GM20431 (cell line): ENCODE data around the gene ZCCHC24.

Experiments
- in situ Hi-C: fragments of 300-500 bp; cut with MseI, MboI; formaldehyde crosslinking; loops from one replicate; pipeline ENCODE4 v1.15.0; 2020; ENCODE audit warnings: low sequenced_read_pairs; ENCODE audit not compliant: unreplicated experiment

Gene ZCCHC24

DNA sequence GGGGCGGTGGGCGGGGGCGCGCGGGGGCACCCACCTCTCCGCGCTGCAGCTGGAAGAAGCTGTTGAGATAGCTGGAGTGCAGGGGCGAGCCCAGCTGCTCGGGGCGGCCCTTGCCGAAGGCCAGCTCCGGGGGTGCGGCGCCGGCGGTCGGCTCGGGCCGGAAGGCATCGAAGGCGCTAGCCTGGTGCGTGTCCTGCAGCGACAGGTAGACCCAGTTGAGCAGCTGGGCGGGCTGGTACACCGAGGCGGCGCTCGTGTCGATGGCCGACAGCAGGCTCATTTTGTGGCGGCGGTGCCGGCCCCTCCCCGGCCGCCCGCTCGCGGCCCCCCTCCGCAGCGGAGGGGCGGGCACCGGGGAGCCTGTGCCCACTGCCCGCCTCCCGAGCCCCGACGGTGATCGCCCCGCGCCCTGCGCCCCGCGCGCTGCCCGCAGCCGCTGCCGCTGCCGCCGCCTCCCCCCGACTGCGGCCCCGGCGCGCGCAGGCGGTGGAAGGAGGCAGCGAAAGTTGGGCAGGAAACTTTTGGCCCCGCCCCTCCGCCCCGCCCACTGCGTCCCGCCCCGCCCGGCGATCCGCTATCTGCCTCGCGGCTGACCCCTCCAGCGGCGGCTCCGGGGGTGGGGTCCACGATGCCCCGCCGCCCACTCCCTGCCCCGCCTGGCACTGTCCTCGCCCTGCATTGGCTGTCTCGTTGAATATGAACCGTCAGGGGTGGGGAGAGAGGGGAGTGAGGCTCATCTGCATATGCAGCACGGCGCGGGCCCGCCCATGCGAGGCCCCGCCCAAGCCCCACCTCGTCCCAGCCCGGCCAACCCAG is at the start of gene ZCCHC24:
ZCCHC24 (minus strand) TSS at position 464 of the 816 bp plus-strand sequence; CDS start at position 280, 184 bp downstream.
- in situ Hi-C loops = no loop called here

DNA sequence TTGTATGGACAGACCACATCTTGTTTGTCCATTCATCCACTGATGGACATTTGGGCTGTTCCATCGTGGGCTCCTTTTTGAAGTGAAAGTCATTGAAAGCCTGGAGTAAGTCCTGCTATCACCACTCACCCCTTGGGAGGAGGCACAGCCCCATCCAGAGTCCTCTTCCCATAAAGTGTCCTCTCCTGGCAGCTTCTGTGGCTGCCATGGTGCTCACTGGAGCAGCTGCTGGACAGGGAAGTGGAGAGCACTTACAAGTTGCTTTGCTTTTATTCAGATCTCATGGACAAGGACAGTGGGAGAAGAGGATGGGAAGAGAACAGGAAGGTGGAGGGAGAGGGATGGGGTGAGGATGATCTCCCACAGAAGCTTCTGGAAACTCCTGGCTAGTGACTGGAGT is 48.4 kb upstream of the ZCCHC24 start:
- in situ Hi-C loops = no loop called here

DNA sequence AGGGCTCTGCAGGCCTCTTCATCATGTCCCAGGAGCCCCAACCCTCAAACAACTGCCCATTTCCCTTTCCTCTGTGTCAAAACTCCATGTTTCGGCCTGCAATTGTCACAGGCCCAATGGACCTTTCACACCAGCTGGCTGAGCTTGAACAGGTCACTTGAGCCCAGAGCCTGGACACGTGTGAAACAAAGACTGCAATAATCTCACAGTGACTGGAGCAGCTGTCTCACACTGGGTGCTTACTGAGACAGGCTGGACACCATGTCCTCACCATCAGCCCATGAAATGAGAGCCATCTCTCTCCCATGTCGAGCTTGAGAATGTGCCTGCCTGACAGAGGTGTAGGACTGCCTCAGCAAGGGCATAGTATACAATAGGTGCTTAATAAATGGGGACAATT is 47.4 kb upstream of the ZCCHC24 start:
- in situ Hi-C loops = no loop called here

DNA sequence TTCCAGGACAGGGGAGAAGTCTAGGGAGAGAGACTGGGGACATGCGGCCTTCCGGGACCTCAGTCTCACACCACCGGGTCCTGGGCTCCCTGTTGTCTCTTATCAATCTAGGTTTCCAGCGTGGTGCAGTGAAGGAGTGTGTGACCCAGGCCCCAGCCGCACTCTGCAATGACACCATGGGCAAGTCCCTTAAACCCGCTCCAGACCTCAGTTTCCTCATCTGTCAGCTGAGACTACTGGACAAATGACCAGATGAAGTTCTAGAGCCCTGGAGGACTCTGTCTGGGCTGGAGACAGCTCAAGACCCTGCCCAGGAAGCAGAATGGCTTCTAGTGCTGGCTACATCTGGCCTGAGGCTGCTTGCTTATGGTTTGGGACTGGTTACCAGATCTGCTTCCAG is 46.8 kb upstream of the ZCCHC24 start:
- in situ Hi-C loops = no loop called here

DNA sequence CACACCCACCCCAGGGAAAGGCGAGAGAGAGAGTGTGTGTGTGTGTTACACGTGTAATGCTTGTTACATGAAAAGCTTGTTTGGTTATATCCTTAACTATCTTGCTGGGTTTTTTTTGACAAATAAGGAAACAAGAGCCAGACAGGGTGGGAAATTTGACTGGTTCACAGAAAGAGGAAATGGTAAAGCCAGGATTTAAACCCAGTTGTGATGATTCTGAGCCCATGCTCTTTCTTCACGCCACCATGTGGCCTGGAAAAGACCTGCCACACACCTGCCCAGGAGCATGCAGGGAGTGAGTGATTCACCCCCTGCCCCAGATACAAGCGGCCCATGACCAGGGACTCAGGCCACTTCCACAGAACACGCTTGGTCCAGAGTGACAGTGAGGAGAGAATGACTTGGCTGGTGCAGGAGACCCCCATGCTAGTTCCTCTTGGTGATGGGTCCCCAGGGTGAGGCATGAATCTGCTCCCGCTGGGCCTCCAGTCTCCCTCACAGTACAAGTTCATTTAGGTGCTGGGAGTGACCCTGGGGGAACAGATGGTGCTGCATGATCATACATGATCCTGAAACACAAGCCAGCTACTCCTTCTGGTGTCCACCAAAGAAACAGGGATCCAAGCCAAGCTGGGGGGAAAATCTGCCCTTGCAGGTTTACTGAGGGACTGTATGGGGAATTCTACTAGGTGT is 45.9 kb upstream of the ZCCHC24 start:
- in situ Hi-C loops = no loop called here

DNA sequence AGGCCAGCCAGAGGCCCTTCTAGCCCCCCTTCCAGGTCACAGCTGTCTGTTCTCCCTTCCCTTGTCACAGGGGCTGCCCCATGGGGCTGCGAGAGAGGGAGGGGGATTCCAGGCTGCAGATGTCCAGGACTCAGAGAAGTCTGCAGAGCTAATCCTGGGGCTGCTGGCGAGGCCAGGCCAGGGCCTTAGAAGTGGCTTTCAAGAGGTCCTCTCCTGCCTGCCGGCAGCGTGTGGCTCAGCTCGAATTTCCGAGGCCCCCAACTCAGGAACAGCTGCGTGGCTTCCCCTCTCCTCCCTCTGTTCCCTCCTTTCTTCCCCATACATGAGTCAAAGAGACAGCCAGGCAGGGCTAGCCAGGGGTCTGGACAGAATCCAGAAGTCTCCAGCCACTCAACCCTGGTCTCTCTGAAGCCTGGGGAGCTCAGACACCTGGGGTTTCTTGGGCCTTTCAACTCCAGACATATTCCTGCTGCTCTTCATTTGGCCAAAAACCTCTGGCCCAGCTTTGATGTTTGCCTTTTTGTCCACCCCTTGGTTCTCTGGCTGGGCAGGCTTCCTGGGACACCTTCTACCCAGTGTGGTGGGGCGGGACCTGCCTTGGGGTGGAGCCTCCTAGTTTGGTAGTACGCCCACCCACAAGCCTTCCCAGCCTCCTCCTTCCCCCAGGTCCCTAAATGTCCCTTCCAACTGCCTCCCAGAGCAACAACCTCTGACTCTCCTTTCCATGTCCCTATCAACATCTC is 45.1 kb upstream of the ZCCHC24 start:
- in situ Hi-C loops = no loop called here

DNA sequence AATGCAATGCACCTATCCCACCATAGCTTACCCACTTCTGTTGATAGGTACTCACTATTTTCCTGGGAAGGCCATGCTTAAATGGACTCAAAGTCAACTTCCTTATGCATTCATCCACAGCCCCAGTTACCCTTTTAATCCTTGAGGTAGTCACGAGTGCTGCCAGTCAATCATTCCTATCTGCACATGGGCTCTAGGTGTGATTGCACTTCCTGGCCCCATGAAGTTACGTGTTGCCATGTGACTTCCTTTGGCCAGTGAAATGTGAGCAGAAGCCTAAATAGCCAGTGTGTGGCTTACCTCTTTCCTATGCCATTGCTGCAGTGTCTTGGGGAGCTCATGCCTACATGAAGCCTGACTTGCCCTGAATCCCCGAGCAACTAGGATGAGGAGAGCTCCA is 43.4 kb upstream of the ZCCHC24 start:
- in situ Hi-C loops = no loop called here

DNA sequence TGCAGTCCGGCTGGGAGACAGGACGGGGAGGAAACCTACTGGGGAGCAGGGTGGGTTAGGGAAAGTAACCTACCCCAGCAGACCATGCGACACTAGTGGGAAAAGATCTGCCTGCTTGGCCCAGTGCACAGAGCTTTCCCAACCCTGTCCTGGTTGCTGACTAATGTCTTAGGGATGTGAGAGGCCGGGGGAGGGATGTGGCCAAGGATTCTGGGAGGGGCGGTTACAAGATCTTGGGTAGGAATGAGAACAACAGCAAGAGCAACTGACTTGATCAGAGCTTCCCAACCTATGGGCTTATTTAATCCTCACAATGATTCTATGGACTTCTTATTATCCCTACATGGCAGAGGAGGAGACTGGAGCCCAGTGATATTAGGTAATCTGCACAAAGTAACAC is 42.9 kb upstream of the ZCCHC24 start:
- in situ Hi-C loops = no loop called here

DNA sequence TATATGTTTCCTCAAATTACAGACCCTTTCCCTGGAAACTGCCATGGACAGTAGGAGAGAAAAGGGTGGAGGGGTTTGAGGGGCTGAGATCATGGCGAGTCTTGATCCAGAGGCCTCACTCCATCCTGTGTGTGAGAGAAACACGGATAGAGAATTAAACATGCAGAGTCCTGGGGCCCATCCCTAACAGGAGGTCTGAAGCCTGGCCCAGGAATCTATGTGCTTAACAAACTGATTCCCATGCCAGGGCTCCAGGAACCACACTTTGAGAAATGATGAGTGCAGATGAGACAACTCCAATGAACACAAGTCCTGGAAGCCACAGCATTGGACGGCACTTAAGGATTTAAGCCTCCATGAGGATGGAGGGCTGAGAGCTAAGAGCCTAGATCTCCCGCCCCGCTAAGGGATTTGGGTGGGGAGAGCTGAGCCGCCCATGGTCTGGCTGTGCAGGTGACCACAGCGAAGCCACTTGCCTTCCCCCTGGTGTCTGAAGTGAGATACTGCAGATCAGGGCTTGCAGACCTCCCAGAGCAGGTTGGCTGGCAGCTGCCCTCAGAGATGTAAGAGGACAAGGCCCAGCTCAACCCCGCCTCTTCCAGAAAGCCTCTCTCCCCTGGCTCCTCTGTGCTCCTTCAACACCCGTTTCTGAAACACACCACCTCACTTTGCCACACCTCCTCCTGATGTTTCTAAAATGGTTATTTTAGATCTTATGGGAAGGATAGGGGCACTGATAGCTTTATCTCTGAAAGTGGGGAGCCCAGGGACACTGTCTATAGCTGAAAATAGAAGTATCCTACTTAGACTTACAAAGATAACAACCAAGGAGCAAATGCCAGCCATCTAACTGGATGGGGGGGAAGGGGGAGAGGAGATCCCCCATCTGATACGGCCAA is 42.1 kb upstream of the ZCCHC24 start:
- in situ Hi-C loops = no loop called here

DNA sequence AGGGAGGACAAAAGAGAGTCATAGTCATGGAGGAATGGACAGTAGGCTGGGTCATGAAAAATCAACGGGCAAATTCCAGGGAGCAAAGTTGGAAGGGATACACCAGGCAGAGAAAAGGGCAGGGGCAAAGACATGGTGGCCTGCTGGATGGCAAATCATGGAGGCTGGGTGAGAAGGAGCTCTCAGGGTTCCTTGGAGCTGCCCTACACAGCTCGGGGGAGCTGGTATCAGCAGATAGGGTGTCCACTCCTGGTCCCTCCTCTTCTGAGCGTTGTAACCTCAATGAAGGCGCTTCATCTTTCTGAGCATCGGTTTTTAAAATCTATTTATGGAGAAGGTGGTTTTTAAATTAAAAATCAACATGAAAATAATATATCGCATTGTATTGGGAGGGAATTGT is 39.1 kb upstream of the ZCCHC24 start:
- in situ Hi-C loops = no loop called here

DNA sequence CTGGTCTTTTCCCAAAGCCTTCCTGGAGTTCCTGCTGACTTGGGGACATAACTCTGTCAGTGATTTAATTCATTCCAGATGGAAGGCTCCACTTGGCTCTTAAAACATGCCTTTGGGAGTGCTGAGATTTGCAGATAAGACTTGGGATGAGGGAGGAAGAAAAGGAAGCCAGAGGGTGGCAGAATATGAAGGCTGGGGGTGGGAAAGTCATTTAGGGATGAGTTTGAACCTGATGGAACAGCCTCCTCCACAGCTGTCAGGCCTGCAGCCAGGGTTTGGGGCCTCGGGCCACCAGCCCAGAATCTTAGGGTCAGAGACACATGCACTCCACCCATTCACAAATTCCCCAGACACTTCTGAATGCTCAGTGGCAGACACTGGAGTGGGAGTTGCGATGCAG is 38.5 kb upstream of the ZCCHC24 start:
- in situ Hi-C loops = no loop called here

DNA sequence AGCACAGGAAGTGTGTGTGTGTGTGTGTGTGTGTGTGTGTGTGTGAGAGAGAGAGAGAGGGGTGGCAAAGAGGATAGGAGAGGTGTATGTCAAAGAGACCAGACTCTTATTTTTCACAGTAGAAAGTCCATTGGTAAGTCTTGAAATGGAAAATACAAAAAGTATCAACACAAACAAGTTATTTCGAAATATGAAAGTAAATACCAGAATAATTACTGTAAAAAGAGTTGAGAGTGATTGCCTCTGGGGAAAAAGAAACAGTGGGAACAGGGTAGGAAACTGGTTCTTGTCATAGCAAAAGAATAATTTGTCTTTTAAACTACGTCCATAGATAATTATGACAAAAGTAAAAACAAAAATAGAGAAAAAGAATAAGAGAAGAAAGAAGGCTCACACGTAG is 37.9 kb upstream of the ZCCHC24 start:
- in situ Hi-C loops = no loop called here

DNA sequence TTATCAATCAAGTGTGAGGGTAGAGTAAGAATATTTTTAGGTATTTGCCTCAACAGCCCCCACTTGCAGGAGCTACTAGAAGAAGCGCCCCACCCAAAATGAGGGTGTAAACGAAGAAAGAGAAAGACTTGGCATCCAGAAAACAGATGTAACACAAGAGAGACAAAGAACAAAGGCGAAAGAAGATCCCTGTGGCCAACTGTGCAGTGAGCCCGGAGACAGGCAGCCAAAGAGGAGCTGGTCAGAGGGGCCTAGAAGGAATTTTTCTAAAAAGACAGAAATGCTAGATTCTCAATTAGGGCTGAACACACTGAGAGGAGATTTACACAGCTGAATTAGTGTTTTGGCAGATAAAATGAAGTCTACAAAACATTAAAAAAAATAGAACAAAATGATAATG is 37.3 kb upstream of the ZCCHC24 start:
- in situ Hi-C loops = no loop called here

DNA sequence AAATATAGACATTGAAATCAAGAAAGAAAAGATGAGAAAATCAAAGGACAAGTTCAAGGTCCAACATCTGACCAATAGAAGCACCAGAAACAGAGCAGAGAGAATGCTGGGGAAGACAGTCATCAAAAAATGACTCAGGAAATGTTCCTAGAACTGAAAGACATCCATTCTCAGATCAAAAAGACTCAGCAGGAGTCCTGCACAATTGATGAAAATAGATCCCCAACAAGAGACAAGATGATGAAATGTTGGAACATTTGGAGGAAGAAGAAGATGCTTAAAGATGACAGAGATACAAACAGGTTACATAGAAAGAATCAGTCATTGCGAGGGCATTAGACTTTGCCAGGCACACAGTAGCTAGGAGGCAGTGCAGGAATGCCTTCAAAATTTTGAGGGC is 36.9 kb upstream of the ZCCHC24 start:
- in situ Hi-C loops = no loop called here

DNA sequence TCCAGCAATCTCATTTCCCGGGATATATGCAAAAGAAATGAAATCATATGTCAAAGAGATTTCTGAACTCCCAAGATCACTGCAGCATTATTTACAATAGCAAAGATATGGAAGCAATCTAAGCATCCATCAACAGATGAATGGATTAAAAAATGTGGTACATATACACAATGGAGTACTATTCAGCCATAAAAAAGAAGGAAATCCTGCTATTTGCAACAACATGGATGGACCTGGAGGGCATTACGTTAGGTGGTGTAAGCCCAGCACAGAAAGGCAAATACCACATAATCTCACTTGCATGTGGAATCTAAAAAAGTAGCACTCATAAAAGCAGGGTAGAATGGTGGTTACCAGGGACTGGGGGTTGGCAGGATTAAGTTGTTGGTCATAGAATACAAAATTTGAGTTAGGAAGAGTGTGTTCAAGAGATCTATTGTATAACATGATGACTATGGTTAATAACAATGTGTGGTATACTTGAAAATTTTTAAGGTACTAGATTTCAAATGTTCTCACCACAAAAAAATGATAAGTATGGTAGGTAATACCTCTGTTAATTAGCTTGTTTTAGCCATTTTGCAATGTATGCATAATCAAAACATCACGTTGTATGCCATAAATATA is 34.0 kb upstream of the ZCCHC24 start:
- in situ Hi-C loops = no loop called here

DNA sequence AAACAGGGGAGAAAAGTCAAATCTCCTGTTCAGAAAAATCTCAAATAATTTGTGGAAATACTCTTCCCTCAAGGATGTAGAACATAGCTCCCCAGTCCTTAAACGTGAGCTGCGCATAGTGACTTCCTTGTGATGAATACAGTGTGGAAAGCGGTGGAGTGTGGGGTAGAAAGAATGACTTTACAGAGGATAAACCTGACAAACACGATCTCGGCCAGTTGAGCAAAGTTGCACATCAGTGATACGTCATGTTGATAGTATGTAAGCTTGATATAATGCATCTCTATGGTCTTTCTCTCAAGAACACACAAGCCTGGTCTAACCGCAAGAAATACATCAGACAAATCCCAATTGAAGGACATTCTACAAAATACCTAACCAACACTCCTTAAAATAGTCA is 32.0 kb upstream of the ZCCHC24 start:
- in situ Hi-C loops = no loop called here

DNA sequence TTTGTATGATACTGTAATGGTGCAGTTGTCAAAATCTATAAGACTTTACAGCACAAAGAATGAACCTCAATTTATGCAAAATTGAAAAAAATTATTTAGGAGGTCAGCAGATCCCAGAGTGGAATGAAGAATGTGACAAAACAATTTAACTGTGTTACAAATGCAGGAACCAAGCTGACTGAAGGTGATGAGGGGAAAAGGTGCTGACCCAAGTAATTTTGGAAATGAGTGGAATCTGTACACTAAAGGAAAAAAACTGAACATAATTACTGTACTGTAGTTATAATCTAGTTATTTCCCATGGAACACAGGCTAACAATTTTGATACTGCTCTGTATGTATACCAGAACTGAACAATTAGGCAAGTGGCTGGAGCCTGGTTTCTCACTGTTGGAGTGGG is 31.2 kb upstream of the ZCCHC24 start:
- in situ Hi-C loops = no loop called here

DNA sequence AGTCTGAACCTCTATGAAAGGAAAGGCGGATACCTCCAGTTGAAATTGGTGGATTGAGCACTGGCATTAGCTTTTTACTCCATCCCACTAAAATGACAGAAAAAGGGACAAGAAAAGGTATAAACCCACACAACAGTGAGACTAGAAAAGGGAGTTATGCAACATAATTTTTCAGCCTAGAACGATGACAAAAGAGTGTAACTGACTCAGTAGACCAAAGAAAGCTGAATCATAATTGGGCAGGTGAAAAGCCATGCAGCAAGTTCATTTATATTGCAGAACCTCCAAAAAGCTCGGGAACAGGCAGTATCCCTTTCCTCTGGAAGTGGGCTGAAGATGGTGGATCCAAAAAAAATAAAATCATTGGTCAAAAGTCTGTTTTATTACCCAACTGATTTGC is 30.5 kb upstream of the ZCCHC24 start:
- in situ Hi-C loops = no loop called here

DNA sequence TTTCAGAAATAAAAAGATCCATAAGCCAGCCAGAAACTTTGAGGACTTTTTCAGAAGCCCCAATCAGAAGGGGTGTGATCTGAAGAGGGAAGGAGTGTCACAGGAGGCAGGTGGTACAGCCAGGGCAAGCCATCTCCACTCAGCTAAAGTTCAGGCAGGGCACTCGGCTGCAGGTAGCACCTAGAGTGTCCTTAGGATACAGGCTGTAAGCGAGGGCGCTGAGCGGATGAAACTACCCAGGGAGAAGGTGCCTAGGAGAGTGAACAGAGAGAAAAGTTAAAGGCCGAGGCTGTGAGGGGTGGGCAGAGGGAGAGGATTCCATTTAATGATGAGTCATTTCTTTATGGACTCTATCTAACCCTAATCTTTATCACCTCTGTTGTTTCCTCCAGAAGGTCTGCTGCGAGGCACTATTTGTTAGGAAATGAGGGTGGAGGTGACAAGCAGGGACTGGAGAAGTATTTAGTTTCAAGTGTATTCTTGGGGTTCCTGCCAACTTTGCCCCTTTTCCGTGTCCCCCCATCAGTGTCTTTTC is 29.8 kb upstream of the ZCCHC24 start:
- in situ Hi-C loops = no loop called here
